Measurements from ENCODE around the gene UBR4. TPM values are rescaled to one million over a fixed set of nuclear protein-coding genes. Genes with fewer than 3 reads are reported as not detected.

The UBR4 gene
- total and polyA plus RNA-seq, 10 of the 15 experiments (the other 5 are each of a cell fraction or from before 2014, with no cell fraction given), result 34.2 to 124 (median 56.2) TPM

DNA sequence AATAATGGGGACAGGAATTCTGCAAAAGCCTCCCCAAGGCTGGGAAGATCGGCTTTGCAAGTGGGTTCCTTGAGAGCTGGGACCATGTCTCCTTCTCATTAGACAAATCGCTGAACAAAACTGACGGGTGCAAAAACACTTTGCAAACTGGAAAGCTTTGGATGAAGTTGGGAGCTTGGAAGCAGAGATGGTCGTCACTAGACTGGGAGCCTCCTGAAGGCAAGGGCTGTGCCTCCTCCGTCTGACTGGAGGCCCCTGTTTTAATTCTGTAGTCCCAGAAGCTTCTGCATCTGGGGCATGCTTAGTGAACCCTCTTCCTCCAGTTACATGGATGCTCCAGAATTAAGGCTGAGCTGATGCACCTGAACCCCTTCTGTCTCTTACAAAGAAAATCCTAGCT is 171.3 kb downstream of the UBR4 start:
- peaks cover 0 to 2% of the 10 kb centered on the region in 2 experiments; a peak in 2 of 4 replicates for H3K27me3 ChIP-seq (replicated peaks in 1 of 2; ENCODE audit: control insufficient read depth in 2 of 2, insufficient read depth in 2 of 2, low read length in 1 of 2)
- RAD21 ChIA-PET (ENCODE audit: unreplicated experiment), result interaction anchor here (1.3 kb wide), 1 partner anchor 126 kb away, joined by 4 read pairs; no protein-coding TSS in a partner anchor
- 25% methylated on average over 5 of the region's 5 CpGs for WGBS (ENCODE audit: insufficient coverage, insufficient replicate concordance, low lambda C conversion rate, missing lambda C conversion rate)
- no peak overlapping the region for H3K27ac ChIP-seq (ENCODE audit: control insufficient read depth, insufficient read depth)
- DNase-seq (ENCODE audit: low read depth, low spot score), result no peak
- no TSS peak for BruUV-seq (replicated peaks)
- no peaks in the 10 kb centered on the region for H3K9me3 ChIP-seq (replicated peaks; ENCODE audit: control insufficient read depth, insufficient read depth, low read length)
- no peak overlapping the region for H3K9ac ChIP-seq (ENCODE audit: control insufficient read depth, insufficient read depth, low read length)
- FAIRE-seq, result no peak
- H2AFZ ChIP-seq (ENCODE audit: control insufficient read depth, low read depth, low read length), result no peak overlapping the region
- H3K36me3 ChIP-seq (ENCODE audit: control insufficient read depth in 2 of 2, insufficient read depth in 2 of 2, low read length in 1 of 2), result no peaks in the 10 kb centered on the region
- no peak overlapping the region for H3K4me2 ChIP-seq (ENCODE audit: control insufficient read depth, insufficient read depth)
- no peak for TF ChIP-seq EGR1 (IDR thresholded peaks at IDR 0.05; ENCODE audit: borderline replicate concordance in 1 of 2, low read depth in 2 of 2, low read length in 2 of 2)
- no peak for TF ChIP-seq CHD2 (IDR thresholded peaks at IDR 0.05; ENCODE audit: borderline replicate concordance, low read depth, low read length)
- TF ChIP-seq MAX (IDR thresholded peaks at IDR 0.05; ENCODE audit: low read depth, low read length), result no peak
- no peak for TF ChIP-seq REST (IDR thresholded peaks at IDR 0.05; ENCODE audit: low read depth, low read length)
- TF ChIP-seq WRNIP1 (IDR thresholded peaks at IDR 0.05; ENCODE audit: borderline replicate concordance, low read depth, low read length), result no peak
- TF ChIP-seq NFYA (IDR thresholded peaks at IDR 0.05; ENCODE audit: borderline replicate concordance, low read depth, low read length), result no peak
- no peak for TF ChIP-seq NR2C2 (IDR thresholded peaks at IDR 0.05; ENCODE audit: borderline replicate concordance, control insufficient read depth, insufficient read length, low read depth)
- TF ChIP-seq EZH2 (IDR thresholded peaks at IDR 0.05; ENCODE audit: borderline replicate concordance, control insufficient read depth, low read depth, low read length), result no peak
- no peak for TF ChIP-seq ZBED1 (IDR thresholded peaks at IDR 0.05; ENCODE audit: borderline replicate concordance)
- no peak for TF ChIP-seq CTCF (IDR thresholded peaks at IDR 0.05 in 2 of 3, conservative IDR thresholded peaks at IDR 0.05 in 1 of 3; ENCODE audit: control insufficient read depth in 2 of 3, extremely low read depth in 1 of 3, insufficient read depth in 1 of 3, low read depth in 3 of 3, low read length in 3 of 3)
- no peak for TF ChIP-seq RUNX3 (IDR thresholded peaks at IDR 0.05; ENCODE audit: low read length)
- TF ChIP-seq, protein P1, sequence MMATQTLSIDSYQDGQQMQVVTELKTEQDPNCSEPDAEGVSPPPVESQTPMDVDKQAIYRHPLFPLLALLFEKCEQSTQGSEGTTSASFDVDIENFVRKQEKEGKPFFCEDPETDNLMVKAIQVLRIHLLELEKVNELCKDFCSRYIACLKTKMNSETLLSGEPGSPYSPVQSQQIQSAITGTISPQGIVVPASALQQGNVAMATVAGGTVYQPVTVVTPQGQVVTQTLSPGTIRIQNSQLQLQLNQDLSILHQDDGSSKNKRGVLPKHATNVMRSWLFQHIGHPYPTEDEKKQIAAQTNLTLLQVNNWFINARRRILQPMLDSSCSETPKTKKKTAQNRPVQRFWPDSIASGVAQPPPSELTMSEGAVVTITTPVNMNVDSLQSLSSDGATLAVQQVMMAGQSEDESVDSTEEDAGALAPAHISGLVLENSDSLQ (IDR thresholded peaks at IDR 0.05), result no peak
- no peaks in the 10 kb centered on the region for H3K4me1 ChIP-seq (ENCODE audit: control insufficient read depth, insufficient read depth, low read length)
- no peak overlapping the region for H3K4me3 ChIP-seq
- intact Hi-C loops (cut with micrococcal nuclease; ENCODE audit: unreplicated experiment) (no loop called here), in situ Hi-C loops (cut with MboI) (no loop called here)
- no peaks in the 10 kb centered on the region for H3K79me2 ChIP-seq (ENCODE audit: control insufficient read depth, insufficient read depth, low read length)
- no peak for ATAC-seq
- SMC1A ChIA-PET (ENCODE audit: uncharacterized antibody, unreplicated experiment), result no interaction called here
- no peaks in the 10 kb centered on the region for H4K20me1 ChIP-seq (ENCODE audit: control insufficient read depth, insufficient read depth)
- POLR2A ChIA-PET, result no interaction called here
- CTCF ChIA-PET, result interaction anchor here (1.2 to 1.3 kb wide), 2 partner anchors 124 to 126 kb away, joined by 4 to 5 read pairs; no protein-coding TSS in a partner anchor

Data from GM12878 (cell line).